ENCODE measurements around the gene AMELY. TPM values are rescaled to one million over a fixed set of nuclear protein-coding genes. Genes with fewer than 3 reads are reported as not detected.

Gene AMELY, protein sequence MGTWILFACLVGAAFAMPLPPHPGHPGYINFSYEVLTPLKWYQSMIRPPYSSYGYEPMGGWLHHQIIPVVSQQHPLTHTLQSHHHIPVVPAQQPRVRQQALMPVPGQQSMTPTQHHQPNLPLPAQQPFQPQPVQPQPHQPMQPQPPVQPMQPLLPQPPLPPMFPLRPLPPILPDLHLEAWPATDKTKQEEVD
- not detected for total RNA-seq

DNA sequence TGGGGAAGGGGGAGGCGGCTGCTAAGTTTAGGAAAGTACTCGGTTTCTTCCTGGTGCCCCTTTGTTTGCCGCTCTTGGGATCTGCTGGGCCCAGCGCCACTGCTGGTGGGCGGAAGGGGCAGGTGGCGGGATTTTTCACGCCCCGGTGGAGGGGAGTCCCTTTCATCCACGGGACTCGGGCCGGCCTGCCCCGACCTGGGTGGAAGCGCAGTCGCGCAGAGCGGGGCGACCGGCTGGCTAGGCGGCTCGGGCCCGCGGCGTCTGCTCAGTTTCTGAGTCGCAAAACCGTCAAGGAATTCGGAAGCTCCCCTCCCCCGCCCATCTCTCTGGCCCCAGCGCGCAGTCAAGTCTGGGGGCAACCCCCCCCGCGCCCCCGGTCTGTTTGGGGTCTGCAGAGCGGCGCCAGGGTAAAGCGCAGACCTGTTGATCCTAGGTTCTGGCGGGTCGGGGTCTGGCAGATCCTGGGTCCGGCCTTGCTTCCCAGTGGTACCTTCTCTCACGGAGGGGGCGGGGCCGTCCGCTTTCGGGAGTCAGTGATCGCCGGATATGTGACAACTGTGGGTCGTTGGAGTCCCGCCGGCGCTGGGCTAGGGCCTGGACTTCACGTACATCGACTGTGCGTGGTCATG lies at the start of gene AMELY:
Gene AMELY (minus strand): TSS at position 500 of the 629 bp plus-strand sequence. CDS start 39,144 bp downstream, outside the sequence.
- no peak within 1 kb of the TSS for H3K27ac Mint-ChIP-seq
- H3K4me3 Mint-ChIP-seq: no peak within 1 kb of the TSS
- POLR2A ChIA-PET: no interaction called here
- H3K36me3 Mint-ChIP-seq (ENCODE audit: low read depth): no peaks in the 10 kb centered on the region
- CTCF ChIA-PET: no interaction called here
- no peaks in the 10 kb centered on the region for H3K9me3 Mint-ChIP-seq
- peaks cover 33% of the 10 kb centered on the region for H3K27me3 Mint-ChIP-seq
- H3K4me1 Mint-ChIP-seq: no peaks in the 10 kb centered on the region
- no peak for DNase-seq

DNA sequence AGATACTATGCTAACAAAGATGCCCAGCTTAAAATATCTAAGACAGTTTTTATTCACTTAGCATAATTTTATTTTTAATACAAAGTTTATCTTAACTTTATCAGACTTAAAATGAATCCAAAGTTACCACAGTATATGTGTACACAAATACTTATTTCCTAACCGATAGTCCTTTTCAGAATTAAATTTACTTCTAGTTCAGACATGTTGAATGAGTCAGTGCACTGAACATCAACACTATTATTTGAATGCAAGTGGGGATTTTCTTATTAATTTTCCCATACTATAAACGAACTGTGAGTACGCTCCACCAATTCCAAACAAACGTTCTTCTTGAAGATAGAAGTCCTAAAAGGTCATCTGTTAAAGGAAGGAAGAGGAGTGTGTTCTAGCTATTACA lies 38.4 kb upstream of the AMELY start:
- peaks cover 5% of the 10 kb centered on the region for H3K27me3 Mint-ChIP-seq

DNA sequence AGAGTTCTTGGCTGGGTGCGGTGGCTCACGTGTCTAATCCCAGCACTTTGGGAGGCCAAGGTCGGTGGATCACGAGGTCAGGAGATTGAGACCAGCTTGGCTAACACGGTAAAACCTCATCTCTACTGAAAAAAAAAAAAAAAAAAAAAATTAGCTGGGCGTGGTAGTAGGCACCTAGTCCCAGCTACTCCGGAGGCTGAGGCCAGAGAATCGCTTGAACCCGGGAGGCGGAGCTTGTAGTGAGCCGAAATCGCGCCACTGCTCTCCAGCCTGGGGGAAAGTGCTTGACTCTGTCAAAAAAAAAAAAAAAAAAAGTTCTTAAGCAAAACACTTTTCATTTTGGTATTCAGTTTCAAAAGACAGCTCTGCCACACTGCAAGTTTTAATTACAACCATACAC lies 36.8 kb upstream of the AMELY start:
- Mint-ChIP-seq H3K36me3 (ENCODE audit: low read depth) (no peaks in the 10 kb centered on the region), H3K27me3 (peaks cover 5% of the 10 kb centered on the region), H3K4me3 (no peak overlapping the region), H3K9me3 (no peaks in the 10 kb centered on the region), H3K27ac (no peak overlapping the region), H3K4me1 (no peaks in the 10 kb centered on the region)
- no peak for DNase-seq
- ChIA-PET CTCF (no interaction called here), POLR2A (no interaction called here)

More for the DNA sequence above, 38.4 kb upstream of the AMELY start:
- no peak for DNase-seq
- CTCF ChIA-PET: no interaction called here
- POLR2A ChIA-PET: no interaction called here
- H3K4me3 Mint-ChIP-seq: no peak overlapping the region
- H3K27ac Mint-ChIP-seq: no peak overlapping the region
- H3K4me1 Mint-ChIP-seq: no peaks in the 10 kb centered on the region
- no peaks in the 10 kb centered on the region for H3K36me3 Mint-ChIP-seq (ENCODE audit: low read depth)
- no peaks in the 10 kb centered on the region for H3K9me3 Mint-ChIP-seq

- DNase-seq: no peak
- H3K27ac Mint-ChIP-seq: no peak overlapping the region
- H3K9me3 Mint-ChIP-seq: no peaks in the 10 kb centered on the region
- H3K36me3 Mint-ChIP-seq (ENCODE audit: low read depth): no peaks in the 10 kb centered on the region
- H3K4me3 Mint-ChIP-seq: no peak overlapping the region
- CTCF ChIA-PET: no interaction called here
- no peaks in the 10 kb centered on the region for H3K4me1 Mint-ChIP-seq
- POLR2A ChIA-PET: no interaction called here
- peaks cover 5% of the 10 kb centered on the region for H3K27me3 Mint-ChIP-seq
These were observed 36.1 kb upstream of the AMELY start for GRCh38 chrY:6947695-6948094.

GRCh38 chrY:6935497-6935896 lies 23.9 kb upstream of the AMELY start:
- ChIA-PET POLR2A (no interaction called here), CTCF (no interaction called here)
- no peaks in the 10 kb centered on the region for H3K27me3 Mint-ChIP-seq
- DNase-seq: no peak
- H3K36me3 Mint-ChIP-seq (ENCODE audit: low read depth): no peaks in the 10 kb centered on the region
- no peaks in the 10 kb centered on the region for H3K4me1 Mint-ChIP-seq
- H3K4me3 Mint-ChIP-seq: no peak overlapping the region
- H3K27ac Mint-ChIP-seq: no peak overlapping the region
- H3K9me3 Mint-ChIP-seq: no peaks in the 10 kb centered on the region

DNA sequence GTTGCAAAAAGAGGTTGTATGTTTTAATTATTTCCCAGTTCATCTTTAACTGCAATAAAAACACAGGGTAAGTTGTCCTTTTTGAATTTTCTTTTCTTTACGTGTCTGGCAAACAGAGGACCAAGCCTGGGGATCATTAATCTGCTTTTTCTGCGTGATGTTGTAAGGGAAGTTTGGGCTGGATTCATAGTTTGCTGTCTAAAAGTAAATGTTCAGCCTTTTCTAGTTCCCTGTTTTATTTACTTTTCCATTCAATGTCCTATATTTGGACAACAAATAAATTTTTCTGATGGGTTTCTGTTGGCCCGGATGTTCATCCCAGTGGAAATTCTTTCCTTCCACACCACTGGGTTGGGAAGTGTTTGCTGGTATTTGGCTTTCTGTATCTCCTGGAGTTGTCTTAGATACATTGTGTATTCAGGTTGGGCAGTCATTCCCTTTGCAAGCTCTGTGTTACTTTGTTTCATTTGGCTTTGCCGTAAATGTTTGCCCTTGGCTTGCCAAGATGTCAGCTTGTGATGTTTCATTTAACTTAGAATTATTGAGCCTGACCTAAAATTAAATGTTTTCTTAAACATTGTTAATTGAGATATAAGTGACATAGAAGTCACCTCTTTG lies 20.3 kb upstream of the AMELY start:
- Mint-ChIP-seq H3K27me3 (no peaks in the 10 kb centered on the region), H3K4me1 (no peaks in the 10 kb centered on the region), H3K9me3 (no peaks in the 10 kb centered on the region), H3K4me3 (no peak overlapping the region), H3K36me3 (ENCODE audit: low read depth) (no peaks in the 10 kb centered on the region), H3K27ac (no peak overlapping the region)
- no peak for DNase-seq
- POLR2A ChIA-PET: no interaction called here
- CTCF ChIA-PET: no interaction called here

- H3K9me3 Mint-ChIP-seq: no peaks in the 10 kb centered on the region
- no peak for DNase-seq
These were observed 17.7 kb upstream of the AMELY start for GRCh38 chrY:6929237-6929636.

DNA sequence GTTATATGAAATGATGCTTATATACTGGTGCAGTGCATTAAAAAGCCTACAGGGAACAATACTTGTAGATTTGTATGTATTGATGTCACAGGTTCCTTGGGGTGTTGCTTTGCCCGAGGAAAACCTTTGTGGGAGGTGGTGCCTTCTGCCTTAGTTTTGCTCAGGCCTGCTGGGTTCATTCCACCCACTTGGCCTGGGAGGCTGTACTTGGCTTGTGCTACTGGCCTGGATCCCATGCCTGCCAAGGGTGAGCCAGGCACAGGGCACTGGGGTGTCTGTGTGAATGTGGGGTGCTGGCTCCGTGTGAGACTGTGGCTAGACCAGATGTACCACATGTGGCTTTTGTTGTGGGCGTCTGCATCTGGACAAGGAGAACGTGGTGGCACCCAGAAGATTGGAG lies 16.7 kb upstream of the AMELY start:
- CTCF ChIA-PET: no interaction called here

More at GRCh38 chrY:6929237-6929636, 17.7 kb upstream of the AMELY start:
- Mint-ChIP-seq H3K27me3 (no peaks in the 10 kb centered on the region), H3K36me3 (ENCODE audit: low read depth) (no peaks in the 10 kb centered on the region), H3K4me3 (no peak overlapping the region), H3K4me1 (no peaks in the 10 kb centered on the region), H3K27ac (no peak overlapping the region)
- POLR2A ChIA-PET: no interaction called here
- CTCF ChIA-PET: no interaction called here

DNA sequence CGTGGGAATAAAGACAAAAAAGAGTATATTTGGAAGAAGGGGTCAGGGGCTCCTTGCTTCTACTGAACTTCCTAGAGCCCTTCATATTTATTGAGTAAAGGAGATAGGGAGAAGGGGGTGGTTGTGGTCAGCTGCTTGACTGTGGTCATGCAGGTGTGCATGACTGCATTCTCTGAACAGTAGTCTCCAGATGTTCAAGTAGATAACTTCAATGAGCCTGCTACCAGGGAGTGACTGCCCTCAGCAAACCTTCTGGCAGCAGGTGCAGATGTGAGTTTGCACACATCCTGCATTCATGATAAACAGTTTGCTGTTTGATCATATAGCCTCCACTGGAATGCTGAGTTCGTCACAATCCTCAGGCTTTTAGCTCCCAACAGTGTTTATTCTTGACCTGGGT lies 9.5 kb upstream of the AMELY start:
- Mint-ChIP-seq H3K4me1 (no peaks in the 10 kb centered on the region), H3K27me3 (no peaks in the 10 kb centered on the region), H3K36me3 (ENCODE audit: low read depth) (no peaks in the 10 kb centered on the region), H3K27ac (no peak overlapping the region), H3K9me3 (no peaks in the 10 kb centered on the region), H3K4me3 (no peak overlapping the region)
- no peak for DNase-seq
- ChIA-PET CTCF (no interaction called here), POLR2A (no interaction called here)

More for the DNA sequence above, 16.7 kb upstream of the AMELY start:
- H3K27me3 Mint-ChIP-seq: no peaks in the 10 kb centered on the region
- no peaks in the 10 kb centered on the region for H3K36me3 Mint-ChIP-seq (ENCODE audit: low read depth)
- no peaks in the 10 kb centered on the region for H3K9me3 Mint-ChIP-seq
- DNase-seq: no peak
- H3K4me3 Mint-ChIP-seq: no peak overlapping the region
- POLR2A ChIA-PET: no interaction called here
- H3K27ac Mint-ChIP-seq: no peak overlapping the region
- no peaks in the 10 kb centered on the region for H3K4me1 Mint-ChIP-seq

GRCh38 chrY:6913362-6913761 lies 1.8 kb upstream of the AMELY start:
- H3K4me1 Mint-ChIP-seq: no peaks in the 10 kb centered on the region
- H3K27ac Mint-ChIP-seq: no peak overlapping the region
- POLR2A ChIA-PET: no interaction called here
- no peak for DNase-seq
- no peaks in the 10 kb centered on the region for H3K9me3 Mint-ChIP-seq
- H3K4me3 Mint-ChIP-seq: no peak overlapping the region
- peaks cover 32% of the 10 kb centered on the region for H3K27me3 Mint-ChIP-seq
- CTCF ChIA-PET: no interaction called here
- no peaks in the 10 kb centered on the region for H3K36me3 Mint-ChIP-seq (ENCODE audit: low read depth)

DNA sequence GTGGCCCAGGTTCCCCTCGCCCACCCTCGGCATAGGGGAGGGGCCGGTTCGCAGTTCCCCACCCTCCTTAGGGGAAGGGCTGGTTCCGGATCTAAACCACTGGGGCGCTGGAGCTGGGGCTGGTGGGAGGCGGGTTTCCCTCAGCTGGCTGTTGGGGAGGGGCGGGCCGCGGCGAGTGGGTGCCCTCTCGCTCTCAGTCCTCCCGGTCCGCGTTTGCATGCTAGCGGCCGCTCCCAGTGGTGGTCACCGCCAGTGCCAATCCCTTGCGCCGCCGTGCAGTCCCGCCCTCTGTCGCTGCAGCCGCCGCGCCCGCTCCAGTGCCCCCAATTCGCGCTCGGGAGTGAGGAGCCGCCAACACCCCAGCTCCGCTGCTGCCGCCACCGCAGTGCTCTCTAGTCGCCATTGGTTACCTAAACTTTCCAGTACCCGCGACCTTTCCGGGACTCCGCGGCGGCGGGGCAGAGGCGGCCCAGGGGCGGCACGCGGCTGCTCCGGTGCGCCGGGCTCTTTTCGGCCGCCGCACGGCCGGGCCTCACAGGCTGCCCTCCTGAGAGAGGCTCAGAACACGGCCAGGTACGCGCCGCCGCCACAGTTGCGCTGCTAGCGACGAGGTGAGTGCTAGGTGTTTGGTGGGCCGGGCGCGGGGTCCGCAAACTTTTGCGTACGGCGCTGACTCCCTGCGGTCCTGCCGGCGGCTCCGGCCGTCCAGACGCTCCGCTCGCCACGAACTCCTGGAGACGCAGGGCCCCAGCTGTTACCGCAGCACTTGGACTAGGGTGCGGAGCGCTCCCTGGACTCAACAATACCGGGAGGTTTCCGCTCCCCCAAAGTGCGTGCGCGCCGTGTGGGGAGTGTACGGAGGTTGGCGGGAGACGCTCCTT lies 940 bp downstream of the AMELY start, which contains the start of gene TBL1Y:
Gene TBL1Y (plus strand): TSS at position 326 of the 881 bp plus-strand sequence. CDS start 114,388 bp downstream, outside the sequence.
- Mint-ChIP-seq H3K27ac (no peak within 1 kb of the TSS), H3K9me3 (no peaks in the 10 kb centered on the region), H3K36me3 (ENCODE audit: low read depth) (no peaks in the 10 kb centered on the region), H3K27me3 (peaks cover 33% of the 10 kb centered on the region), H3K4me3 (no peak within 1 kb of the TSS), H3K4me1 (no peaks in the 10 kb centered on the region)
- DNase-seq: no peak
- ChIA-PET CTCF (no interaction called here), POLR2A (no interaction called here)

- H3K27me3 Mint-ChIP-seq: peaks cover 33% of the 10 kb centered on the region
- H3K36me3 Mint-ChIP-seq (ENCODE audit: low read depth): no peaks in the 10 kb centered on the region
- POLR2A ChIA-PET: no interaction called here
- no peak for DNase-seq
- no peak overlapping the region for H3K4me3 Mint-ChIP-seq
- H3K9me3 Mint-ChIP-seq: no peaks in the 10 kb centered on the region
- H3K4me1 Mint-ChIP-seq: no peaks in the 10 kb centered on the region
- H3K27ac Mint-ChIP-seq: no peak overlapping the region
- CTCF ChIA-PET: no interaction called here
These were observed 1.7 kb downstream of the AMELY start for GRCh38 chrY:6909856-6910255.

DNA sequence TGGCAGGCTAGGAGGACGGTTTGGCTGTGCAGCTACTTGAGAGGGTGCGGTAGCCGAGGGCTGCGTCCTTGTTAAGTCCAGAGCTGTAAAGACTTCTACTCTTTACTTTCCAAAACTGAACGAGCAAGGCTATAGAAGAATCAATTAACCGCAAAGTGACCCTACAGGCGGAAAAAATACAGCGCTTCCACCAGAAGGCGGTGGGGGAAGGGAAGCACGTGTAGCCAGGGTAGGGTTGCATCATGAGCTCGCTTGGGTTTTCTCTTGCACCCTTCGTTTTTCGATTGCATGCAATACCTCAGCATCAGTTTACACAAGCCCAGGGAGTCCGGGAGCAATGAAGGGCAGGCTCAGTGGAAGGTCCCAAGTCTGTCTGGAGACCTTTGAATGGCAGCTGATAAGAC lies 2.4 kb downstream of the AMELY start:
- POLR2A ChIA-PET: no interaction called here

More for the DNA sequence above, 2.4 kb downstream of the AMELY start:
- DNase-seq: no peak
- Mint-ChIP-seq H3K4me1 (no peaks in the 10 kb centered on the region), H3K9me3 (no peaks in the 10 kb centered on the region), H3K4me3 (no peak overlapping the region), H3K27me3 (peaks cover 33% of the 10 kb centered on the region), H3K36me3 (ENCODE audit: low read depth) (no peaks in the 10 kb centered on the region), H3K27ac (no peak overlapping the region)
- CTCF ChIA-PET: no interaction called here

All from activated CD4-positive, alpha-beta T cell treated with anti-CD3 and anti-CD28 coated beads, Interleukin-2, amount 10 ng/mL, durations not matched to agents 7 days and 5 days (primary cell).